K562 (cell line): ENCODE measurements around the gene NUP62. TPM values are rescaled to one million over a fixed set of nuclear protein-coding genes. Genes with fewer than 3 reads are reported as not detected.

Experiments used
- ATAC-seq: fragments of 200-7000 bp; cut with Tn5 transposase; 3 replicates; pipeline ENCODE4 v1.9.1; 2020; ENCODE audit warnings: moderate library complexity
- BruUV-seq: library from RNA; stranded (reverse); fragments of 400-500 nt; replicated peaks from 2 replicates; lab custom pipeline; 2021; lab: Mats Ljungman, UMichigan
- CTCF ChIA-PET: fragments of 300-600 bp; formaldehyde crosslinking; extraction: SDS; loops from one replicate; lab custom pipeline; 2021; ENCODE audit warnings: low intra/inter-chr PET ratio; lab: Yijun Ruan, JAX
- POLR2A ChIA-PET: fragments of 300-600, 350-650 bp; sonication (Branson Sonifier 250); formaldehyde crosslinking; extraction: SDS; loops from one replicate; lab custom pipeline; 2021; ENCODE audit warnings: antibody characterized with exemption, inconsistent platforms; lab: Yijun Ruan, JAX
- DNase-seq, 4 experiments: peaks; one replicate each; pipeline versions ENCODE4 v3.0.0 to v3.0.0-alpha.2; 2011 to 2018; ENCODE audit warnings: low spot score in 3 of 4, mixed read lengths in 3 of 4; ENCODE audit errors: extremely low read depth in 1 of 4
- FAIRE-seq: peaks from 2 replicates; lab custom pipeline; 2011; peaks lifted over from hg19 to GRCh38; lab: Jason Lieb, UNC
- H2AFZ ChIP-seq: 2 replicates; pipeline ENCODE4 v1.6.0; 2011; ENCODE audit warnings: low read depth, low read length, control low read depth, inconsistent platforms
- H3K27ac ChIP-seq: fragments of 200-600 bp; 3 replicates; pipeline ENCODE4 v1.8.0; 2011; ENCODE audit warnings: low read depth, mild to moderate bottlenecking, control low read depth, inconsistent platforms, low read length, moderate library complexity, mixed read lengths; ENCODE audit errors: extremely low read depth
- H3K27me3 ChIP-seq, 2 experiments: fragments of 300-600 bp in 1 of 2; 2 replicates in 1 of 2; 3 replicates in 1 of 2; pipeline versions ENCODE4 v1.6.0 to v1.8.0; 2011; ENCODE audit warnings: inconsistent platforms in 2 of 2, low read length in 2 of 2, mild to moderate bottlenecking in 1 of 2, mixed read lengths in 1 of 2, moderate library complexity in 1 of 2; ENCODE audit not compliant: control insufficient read depth in 2 of 2, insufficient read depth in 2 of 2
- H3K36me3 ChIP-seq: fragments of 300-600 bp; 3 replicates; pipeline ENCODE4 v1.8.0; 2011; ENCODE audit warnings: mild to moderate bottlenecking, low read length, inconsistent platforms; ENCODE audit not compliant: control insufficient read depth, insufficient read depth
- H3K4me1 ChIP-seq, 2 experiments: fragments of 200-600 bp in 1 of 2; replicated peaks in 1 of 2; 2 replicates in 1 of 2; 3 replicates in 1 of 2; pipeline versions ENCODE4 v1.5.1 to v1.8.0; 2011; ENCODE audit warnings: inconsistent platforms in 2 of 2, low read length in 2 of 2, mild to moderate bottlenecking in 1 of 2, mixed read lengths in 1 of 2, moderate library complexity in 1 of 2; ENCODE audit not compliant: control insufficient read depth in 2 of 2, insufficient read depth in 2 of 2
- H3K4me2 ChIP-seq: 2 replicates; pipeline ENCODE4 v1.6.1; 2011; ENCODE audit warnings: low read length, control low read depth, inconsistent platforms, mixed read lengths; ENCODE audit not compliant: insufficient read depth
- H3K4me3 ChIP-seq: fragments of 200-600 bp; sonication (generic), shearing (Covaris generic); 2 replicates; pipeline ENCODE4 v1.5.1; 2016; ENCODE audit warnings: control low read depth, inconsistent platforms
- H3K79me2 ChIP-seq: fragments of 200-600 bp; 3 replicates; pipeline ENCODE4 v1.8.0; 2011; ENCODE audit warnings: low read length, inconsistent platforms; ENCODE audit not compliant: control insufficient read depth, insufficient read depth
- H3K9ac ChIP-seq, 2 experiments: 2 replicates each; pipeline versions ENCODE4 v1.6.0 to v1.6.1; 2011; ENCODE audit warnings: low read depth in 2 of 2, low read length in 2 of 2, control low read depth in 1 of 2, inconsistent platforms in 1 of 2, mild to moderate bottlenecking in 1 of 2, mixed read lengths in 1 of 2; ENCODE audit not compliant: insufficient read depth in 1 of 2
- H3K9me1 ChIP-seq: one replicate; pipeline ENCODE4 v1.6.0; 2011; ENCODE audit warnings: inconsistent platforms, mild to moderate bottlenecking, low read length, moderate library complexity; ENCODE audit not compliant: control insufficient read depth, insufficient read depth
- H3K9me3 ChIP-seq: replicated peaks from 2 replicates; pipeline ENCODE4 v1.5.1; 2011; ENCODE audit warnings: low read depth, low read length, inconsistent platforms; ENCODE audit not compliant: control insufficient read depth, insufficient read depth
- H4K20me1 ChIP-seq: replicated peaks from 2 replicates; pipeline ENCODE4 v1.6.1; 2011; ENCODE audit warnings: low read length, inconsistent platforms, mixed read lengths; ENCODE audit not compliant: control insufficient read depth, insufficient read depth
- CGGBP1 ChIP-seq: fragments of 250-450 bp; sonication (Bioruptor Pico); IDR thresholded peaks from 2 replicates; pipeline ENCODE4 v1.9.0; 2021; ENCODE audit warnings: mild to moderate bottlenecking
- ELK3 ChIP-seq: fragments of 450-650 bp; formaldehyde crosslinking; IDR thresholded peaks from 2 replicates; pipeline ENCODE4 v1.4.0; 2020; ENCODE audit warnings: mild to moderate bottlenecking
- KLF6 ChIP-seq: fragments of 250-450 bp; sonication (Bioruptor Pico); IDR thresholded peaks from 2 replicates; pipeline ENCODE4 v1.4.0; 2020; ENCODE audit warnings: mild to moderate bottlenecking, moderate library complexity, borderline replicate concordance
- MBD2 ChIP-seq: sonication (generic); IDR thresholded peaks from 2 replicates; pipeline ENCODE4 v1.6.1; 2016; ENCODE audit warnings: low read depth, borderline replicate concordance
- MYNN ChIP-seq, 2 experiments: sonication (generic); formaldehyde crosslinking in 1 of 2; IDR thresholded peaks; 2 replicates each; pipeline versions ENCODE4 v1.5.0 to v1.6.1; 2016 to 2020; ENCODE audit warnings: antibody characterized with exemption in 1 of 2, missing genetic modification reagents in 1 of 2
- NFIC ChIP-seq: fragments of 450-650 bp; IDR thresholded peaks from 2 replicates; pipeline ENCODE4 v1.6.1; 2017; ENCODE audit warnings: mild to moderate bottlenecking, inconsistent platforms
- PCBP1 ChIP-seq: fragments of 200-400 bp; formaldehyde crosslinking; IDR thresholded peaks from 2 replicates; pipeline ENCODE4 v1.6.1; 2018; ENCODE audit warnings: mild to moderate bottlenecking, low read depth, low read length; ENCODE audit not compliant: poor library complexity, severe bottlenecking
- PML ChIP-seq: IDR thresholded peaks from 2 replicates; pipeline ENCODE4 v1.6.1; 2012; ENCODE audit warnings: low read length, inconsistent platforms
- POLR2A ChIP-seq: fragments of 450-650 bp; conservative IDR thresholded peaks from 2 replicates; pipeline ENCODE4 v1.6.1; 2016
- POLR2AphosphoS2 ChIP-seq: IDR thresholded peaks from 2 replicates; pipeline ENCODE4 v1.6.1; 2012; ENCODE audit warnings: low read length, improper control_type of control experiment
- POLR2AphosphoS5 ChIP-seq: IDR thresholded peaks from 2 replicates; pipeline ENCODE4 v1.6.1; 2011; ENCODE audit warnings: mild to moderate bottlenecking, low read depth, low read length, moderate library complexity; ENCODE audit not compliant: control insufficient read depth, insufficient read depth
- POLR2G ChIP-seq: fragments of 200-400 bp; formaldehyde crosslinking; IDR thresholded peaks from 2 replicates; pipeline ENCODE4 v1.6.1; 2017; ENCODE audit warnings: low read depth, mild to moderate bottlenecking, antibody characterized with exemption, low read length, moderate library complexity
- RBFOX2 ChIP-seq: fragments of 200-400 bp; formaldehyde crosslinking; IDR thresholded peaks from 2 replicates; pipeline ENCODE4 v1.6.1; 2017; ENCODE audit warnings: low read depth, mild to moderate bottlenecking, low read length, moderate library complexity
- RBM22 ChIP-seq: fragments of 200-400 bp; formaldehyde crosslinking; IDR thresholded peaks from 2 replicates; pipeline ENCODE4 v1.6.1; 2018; ENCODE audit warnings: low read length, low read depth; ENCODE audit not compliant: poor library complexity, severe bottlenecking
- RFX7 ChIP-seq: fragments of 250-450 bp; sonication (Bioruptor Pico); IDR thresholded peaks from 2 replicates; pipeline ENCODE4 v1.5.1; 2021; ENCODE audit warnings: mild to moderate bottlenecking
- ZNF740 ChIP-seq, 3 experiments: fragments of 200-800 bp in 1 of 3; sonication (Bioruptor generic) in 1 of 3; sonication (generic) in 1 of 3; formaldehyde crosslinking in 1 of 3; IDR thresholded peaks; 2 replicates each; pipeline versions ENCODE4 v1.6.1 to v1.8.0; 2016 to 2022; ENCODE audit warnings: mild to moderate bottlenecking in 2 of 3, missing compliant biosample characterization in 2 of 3, missing genetic modification characterization in 2 of 3, missing genetic modification reagents in 1 of 3
- WGBS: fragments of 100-300 bp; shearing (Covaris generic); methylation state at CpG from one replicate; pipeline ENCODE4 v1.1.6; 2016; ENCODE audit warnings: low coverage, mixed read lengths; ENCODE audit not compliant: insufficient coverage; ENCODE audit errors: missing lambda C conversion rate; 5-methylcytosine and 5-hydroxymethylcytosine counted together
- in situ Hi-C: fragments of 300-500 bp; cut with MboI; formaldehyde crosslinking; loops from 4 replicates; pipeline ENCODE4 v1.15.0; 2018; ENCODE audit warnings: inconsistent platforms, mixed read lengths
- intact Hi-C: fragments of 100-400 bp; cut with micrococcal nuclease; formaldehyde crosslinking; loops from 2 replicates; pipeline ENCODE4 v1.14.2; 2022
- polyA plus RNA-seq, 8 experiments: library from polyadenylated mRNA; depleted of rRNA in 4 of 8; stranded (reverse) in 5 of 8; unstranded in 3 of 8; fragments of >200 nt; fragmentation: Nextera tagmentation in 2 of 8; fragmentation: Illumina TruSeq in 1 of 8; extraction: Ambion mirVana in 2 of 8; extraction: Trizol in 1 of 8; gene quantifications; 2 replicates each; pipeline versions ENCODE4 v1.2.1 to v1.2.3, GENCODE V29; 2011 to 2014; ENCODE audit warnings: inconsistent platforms in 1 of 8, missing spikeins in 1 of 8
- total RNA-seq, 7 experiments: library from RNA; depleted of rRNA in 6 of 7; stranded (reverse); fragments of >200 nt in 6 of 7; fragmentation: Illumina TruSeq in 2 of 7; extraction: Trizol in 2 of 7; gene quantifications; 2 replicates each; pipeline versions ENCODE4 v1.2.1 to v1.2.3, GENCODE V29; 2011 to 2021; ENCODE audit warnings: low replicate concordance in 1 of 7
- TF ChIP-seq, protein P1 (sequence below): sonication (generic); formaldehyde crosslinking; IDR thresholded peaks from 2 replicates; pipeline ENCODE4 v1.8.0; 2022; ENCODE audit warnings: missing genetic modification reagents, mild to moderate bottlenecking, moderate library complexity, borderline replicate concordance

The NUP62 gene
- total and polyA plus RNA-seq, 9 of the 15 experiments (the other 6 are each of a cell fraction or from before 2014, with no cell fraction given), result 16.9 to 109 (median 66.0) TPM

GRCh38 chr19:49860336-49861102 is 68.8 kb downstream of the NUP62 start:
- H3K4me3 ChIP-seq, result no peak overlapping the region
- ChIA-PET POLR2A (interaction anchor here (0.5 to 1.3 kb wide), 2 partner anchors 8 to 335 kb away, joined by 3 to 6 read pairs; no protein-coding TSS in a partner anchor), CTCF (no interaction called here)
- no peak for DNase-seq
- intact Hi-C loops (no loop called here), in situ Hi-C loops (no loop called here)
- H3K4me2 ChIP-seq, result no peak overlapping the region
- H3K9ac ChIP-seq, result peak overlapping the region in 1 of 2 experiments; percentile 77; a peak in 2 of 4 replicates
- peaks cover 24% of the 10 kb centered on the region for H3K79me2 ChIP-seq
- H4K20me1 ChIP-seq, result peaks cover 27% of the 10 kb centered on the region; the same call in 1 of the 2 replicates
- ATAC-seq, result no peak
- WGBS, result 77% methylated on average over 13 of the region's 17 CpGs
- no peaks in the 10 kb centered on the region for H3K9me3 ChIP-seq
- H3K4me1 ChIP-seq, result peaks cover 9 to 83% of the 10 kb centered on the region in 2 experiments; a peak in 4 of 5 replicates
- no TSS peak for BruUV-seq
- no peak for FAIRE-seq
- peaks cover 4% of the 10 kb centered on the region for H3K9me1 ChIP-seq
- no peaks in the 10 kb centered on the region for H3K27me3 ChIP-seq
- H2AFZ ChIP-seq, result no peak overlapping the region
- H3K36me3 ChIP-seq, result peaks cover 93% of the 10 kb centered on the region
- H3K27ac ChIP-seq, result no peak overlapping the region; the same call in 2 of the 3 replicates
- TF ChIP-seq RBFOX2, result peak; percentile 51
- TF ChIP-seq PCBP1, result peak; percentile 20
- TF ChIP-seq PML, result peak; percentile 10; the same call in 1 of the 2 replicates
- TF ChIP-seq KLF6 (CRISPR knock-in tag), result no peak
- 0 out of 2 replicates have a peak, but pooled peaks have one; percentile 1 for TF ChIP-seq ZNF740 (CRISPR knock-in tag; IDR thresholded peaks at IDR 0.05)
- TF ChIP-seq ZNF740 (tag; IDR thresholded peaks at IDR 0.05), result no peak
- peak; percentile 65 for TF ChIP-seq POLR2A
- no peak for TF ChIP-seq ELK3 (CRISPR knock-in tag)
- 0 out of 2 replicates have a peak, but pooled peaks have one; percentile 6 for TF ChIP-seq MBD2
- 0 out of 2 replicates have a peak, but pooled peaks have one; percentile 47 for TF ChIP-seq RFX7 (CRISPR knock-in tag)
- peak; percentile 53 for TF ChIP-seq NFIC
- TF ChIP-seq POLR2G, result peak; percentile 38
- TF ChIP-seq CGGBP1, result no peak
- TF ChIP-seq RBM22, result peak; percentile 7
- TF ChIP-seq MYNN (IDR thresholded peaks at IDR 0.05), result 0 out of 2 replicates have a peak, but pooled peaks have one; percentile 9
- TF ChIP-seq MYNN (CRISPR knock-in tag; IDR thresholded peaks at IDR 0.05), result no peak
- TF ChIP-seq POLR2AphosphoS5, result peak; percentile 31
- TF ChIP-seq, protein P1, sequence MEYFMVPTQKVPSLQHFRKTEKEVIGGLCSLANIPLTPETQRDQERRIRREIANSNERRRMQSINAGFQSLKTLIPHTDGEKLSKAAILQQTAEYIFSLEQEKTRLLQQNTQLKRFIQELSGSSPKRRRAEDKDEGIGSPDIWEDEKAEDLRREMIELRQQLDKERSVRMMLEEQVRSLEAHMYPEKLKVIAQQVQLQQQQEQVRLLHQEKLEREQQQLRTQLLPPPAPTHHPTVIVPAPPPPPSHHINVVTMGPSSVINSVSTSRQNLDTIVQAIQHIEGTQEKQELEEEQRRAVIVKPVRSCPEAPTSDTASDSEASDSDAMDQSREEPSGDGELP (CRISPR knock-in tag), result peak; percentile 21; the same call in 1 of the 2 replicates
- 0 out of 2 replicates have a peak, but pooled peaks have one; percentile 54 for TF ChIP-seq POLR2AphosphoS2
